ENCODE results near the gene SP140L. TPM values are rescaled to one million over a fixed set of nuclear protein-coding genes. Genes with fewer than 3 reads are reported as not detected.
A peak's percentile ranks its signal among the peaks of the same experiment; 100 is the strongest.

SP140L gene
- total and polyA plus RNA-seq, 2 donors: 11.9 to 26.5 TPM

- Histone ChIP-seq H3K4me3 (ENCODE audit: low read length in 2 of 2) (no peak overlapping the region), H3K36me3 (ENCODE audit: control insufficient read depth in 2 of 2, insufficient read depth in 2 of 2, low read length in 1 of 2) (peaks cover 2% of the 10 kb centered on the region in 2 donors), H3K27ac (ENCODE audit: low read depth in 1 of 2, low read length in 1 of 2) (no peak overlapping the region), H3K9me3 (ENCODE audit: control insufficient read depth in 2 of 2, insufficient read depth in 1 of 2, low read length in 1 of 2) (peaks cover 2 to 11% of the 10 kb centered on the region in 2 donors), H3K27me3 (ENCODE audit: control insufficient read depth in 2 of 2, insufficient read depth in 1 of 2, low read length in 1 of 2) (no peaks in the 10 kb centered on the region), H3K4me1 (ENCODE audit: control insufficient read depth in 2 of 2, insufficient read depth in 2 of 2, low read length in 2 of 2) (peaks cover 0 to 2% of the 10 kb centered on the region in 2 donors)
- DNase-seq (ENCODE audit: low read depth in 6 of 9, low spot score in 9 of 9): no peak
- WGBS: 93% methylated on average over 6 of the region's 6 CpGs
These were observed 20.8 kb downstream of the SP140L start for GRCh38 chr2:230347659-230348305.

DNA sequence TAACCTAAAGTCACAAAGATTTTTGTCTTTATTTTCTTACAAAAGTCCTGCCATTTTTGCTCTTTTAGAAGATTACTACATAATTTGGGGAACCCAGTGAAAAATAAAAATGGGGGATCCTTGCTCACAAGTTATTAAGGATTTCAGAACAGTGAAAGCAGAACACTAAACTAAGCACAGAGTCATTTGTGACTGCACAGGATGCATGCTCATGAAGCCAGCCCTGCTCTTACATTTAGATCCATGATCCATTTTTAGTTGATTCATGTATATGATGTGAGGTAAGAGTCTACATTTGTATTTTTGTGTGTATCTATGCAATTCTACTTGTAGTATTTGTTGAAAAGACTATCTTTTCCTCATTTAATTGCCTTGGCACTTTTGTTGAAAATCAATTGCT is 21.8 kb downstream of the SP140L start:
- Histone ChIP-seq H3K27ac (ENCODE audit: low read depth in 1 of 2, low read length in 1 of 2) (no peak overlapping the region), H3K9me3 (ENCODE audit: control insufficient read depth in 2 of 2, insufficient read depth in 1 of 2, low read length in 1 of 2) (peaks cover 2 to 11% of the 10 kb centered on the region in 2 donors), H3K27me3 (ENCODE audit: control insufficient read depth in 2 of 2, insufficient read depth in 1 of 2, low read length in 1 of 2) (no peaks in the 10 kb centered on the region), H3K4me1 (ENCODE audit: control insufficient read depth in 2 of 2, insufficient read depth in 2 of 2, low read length in 2 of 2) (peaks cover 0 to 2% of the 10 kb centered on the region in 2 donors), H3K4me3 (ENCODE audit: low read length in 2 of 2) (no peak overlapping the region), H3K36me3 (ENCODE audit: control insufficient read depth in 2 of 2, insufficient read depth in 2 of 2, low read length in 1 of 2) (no peaks in the 10 kb centered on the region)
- DNase-seq (ENCODE audit: low read depth in 6 of 9, low spot score in 9 of 9): no peak

DNA sequence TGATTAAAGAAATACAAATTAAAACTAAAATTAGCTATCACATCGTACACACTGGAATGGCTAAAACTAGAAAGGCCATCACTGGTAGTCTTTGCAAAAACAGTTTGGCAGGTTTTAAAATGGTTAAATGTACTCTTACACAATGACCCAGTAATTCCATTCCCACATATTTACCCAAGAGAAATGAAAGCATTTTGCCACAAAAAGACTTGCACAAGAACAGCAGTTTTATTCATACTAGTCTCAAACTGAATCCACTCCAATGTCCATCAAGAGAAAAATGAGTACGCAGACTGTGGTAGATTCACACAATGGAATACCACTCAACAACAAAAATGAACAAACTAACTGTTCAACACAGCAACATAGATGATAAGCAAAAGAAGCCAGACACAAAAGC is 29.1 kb downstream of the SP140L start:
- H3K9me3 ChIP-seq (ENCODE audit: control insufficient read depth in 2 of 2, insufficient read depth in 1 of 2, low read length in 1 of 2): no peaks in the 10 kb centered on the region
- 95% methylated on average over 2 of the region's 2 CpGs for WGBS
- peaks cover 6 to 13% of the 10 kb centered on the region in 2 donors for H3K36me3 ChIP-seq (ENCODE audit: control insufficient read depth in 2 of 2, insufficient read depth in 2 of 2, low read length in 1 of 2)
- H3K27ac ChIP-seq (ENCODE audit: low read depth in 1 of 2, low read length in 1 of 2): no peak overlapping the region
- H3K27me3 ChIP-seq (ENCODE audit: control insufficient read depth in 2 of 2, insufficient read depth in 1 of 2, low read length in 1 of 2): no peaks in the 10 kb centered on the region
- H3K4me1 ChIP-seq (ENCODE audit: control insufficient read depth in 2 of 2, insufficient read depth in 2 of 2, low read length in 2 of 2): no peaks in the 10 kb centered on the region
- no peak overlapping the region for H3K4me3 ChIP-seq (ENCODE audit: low read length in 2 of 2)
- DNase-seq (ENCODE audit: low read depth in 6 of 9, low spot score in 9 of 9): no peak

- WGBS: 100% methylated on average over 1 of the region's 1 CpG
- no peaks in the 10 kb centered on the region for H3K27me3 ChIP-seq (ENCODE audit: control insufficient read depth in 2 of 2, insufficient read depth in 1 of 2, low read length in 1 of 2)
- H3K4me3 ChIP-seq (ENCODE audit: low read length in 2 of 2): no peak overlapping the region
- H3K9me3 ChIP-seq (ENCODE audit: control insufficient read depth in 2 of 2, insufficient read depth in 1 of 2, low read length in 1 of 2): no peaks in the 10 kb centered on the region
- no peak for DNase-seq (ENCODE audit: low read depth in 6 of 9, low spot score in 9 of 9)
- H3K27ac ChIP-seq (ENCODE audit: low read depth in 1 of 2, low read length in 1 of 2): no peak overlapping the region
- no peaks in the 10 kb centered on the region for H3K4me1 ChIP-seq (ENCODE audit: control insufficient read depth in 2 of 2, insufficient read depth in 2 of 2, low read length in 2 of 2)
- peaks cover 14% of the 10 kb centered on the region in 2 donors for H3K36me3 ChIP-seq (ENCODE audit: control insufficient read depth in 2 of 2, insufficient read depth in 2 of 2, low read length in 1 of 2)
These were observed 31.3 kb downstream of the SP140L start for GRCh38 chr2:230358305-230358704.

DNA sequence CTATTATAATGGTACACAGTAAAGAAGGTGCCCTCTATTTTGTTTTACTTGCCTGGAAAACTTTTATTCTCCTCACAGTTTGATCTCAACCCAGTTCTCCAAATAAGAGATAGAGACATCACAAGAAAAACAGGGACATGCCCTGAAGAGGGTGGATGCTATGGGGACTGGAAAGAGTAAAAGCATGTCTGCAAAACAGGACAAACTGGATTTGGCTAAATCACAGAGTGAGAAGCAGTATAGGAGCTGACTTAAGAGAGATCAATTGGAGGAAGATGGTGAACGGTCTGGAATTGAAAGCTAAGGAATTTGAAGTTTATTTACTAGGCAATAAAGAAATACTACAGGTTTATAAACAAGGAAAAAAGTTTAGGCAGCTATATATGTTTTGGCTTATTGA is 33.0 kb downstream of the SP140L start:
- Histone ChIP-seq H3K4me1 (ENCODE audit: control insufficient read depth in 2 of 2, insufficient read depth in 2 of 2, low read length in 2 of 2) (no peaks in the 10 kb centered on the region), H3K4me3 (ENCODE audit: low read length in 2 of 2) (no peak overlapping the region), H3K9me3 (ENCODE audit: control insufficient read depth in 2 of 2, insufficient read depth in 1 of 2, low read length in 1 of 2) (no peaks in the 10 kb centered on the region), H3K36me3 (ENCODE audit: control insufficient read depth in 2 of 2, insufficient read depth in 2 of 2, low read length in 1 of 2) (peaks cover 14% of the 10 kb centered on the region in 2 donors), H3K27me3 (ENCODE audit: control insufficient read depth in 2 of 2, insufficient read depth in 1 of 2, low read length in 1 of 2) (no peaks in the 10 kb centered on the region), H3K27ac (ENCODE audit: low read depth in 1 of 2, low read length in 1 of 2) (no peak overlapping the region)
- WGBS: 93% methylated on average over 1 of the region's 1 CpG
- no peak for DNase-seq (ENCODE audit: low read depth in 6 of 9, low spot score in 9 of 9)

DNA sequence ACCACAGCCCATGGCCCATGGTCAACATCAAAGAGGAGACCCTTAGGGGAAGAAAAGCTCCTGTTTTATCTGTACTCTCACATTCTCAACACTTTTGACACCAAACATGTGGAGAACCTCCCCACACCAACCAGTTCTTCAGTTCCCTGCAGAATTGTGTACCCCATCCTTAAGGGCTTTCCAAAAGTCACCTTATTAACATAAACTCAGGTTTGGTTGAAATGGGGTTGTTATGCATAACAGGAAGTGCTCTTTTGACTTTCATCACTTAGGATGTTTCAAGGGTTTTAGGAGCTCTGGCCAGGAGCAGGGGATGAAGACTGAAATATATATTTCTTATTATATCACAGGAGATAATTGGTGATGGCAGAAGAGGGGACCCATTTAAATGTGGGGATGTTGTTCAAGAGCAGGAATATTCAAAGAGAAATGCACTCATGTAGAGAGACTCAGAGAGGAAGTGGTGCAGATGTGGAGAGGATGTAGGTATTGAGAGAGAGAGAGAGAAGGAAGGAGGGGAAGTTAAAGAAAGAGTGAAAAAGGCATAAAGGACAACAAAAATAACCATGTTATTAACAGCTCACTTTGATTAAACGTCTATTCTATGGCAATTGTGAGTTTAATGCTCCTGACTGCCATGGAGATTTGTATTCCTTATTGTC is 35.2 kb downstream of the SP140L start:
- WGBS: 81% methylated on average over 1 of the region's 1 CpG
- H3K27ac ChIP-seq (ENCODE audit: low read depth in 1 of 2, low read length in 1 of 2): peak overlapping the region in 1 of 2 donors; percentile 34
- H3K4me1 ChIP-seq (ENCODE audit: control insufficient read depth in 2 of 2, insufficient read depth in 2 of 2, low read length in 2 of 2): no peaks in the 10 kb centered on the region
- peaks cover 14% of the 10 kb centered on the region in 2 donors for H3K36me3 ChIP-seq (ENCODE audit: control insufficient read depth in 2 of 2, insufficient read depth in 2 of 2, low read length in 1 of 2)
- no peak overlapping the region for H3K4me3 ChIP-seq (ENCODE audit: low read length in 2 of 2)
- no peaks in the 10 kb centered on the region for H3K9me3 ChIP-seq (ENCODE audit: control insufficient read depth in 2 of 2, insufficient read depth in 1 of 2, low read length in 1 of 2)
- DNase-seq (ENCODE audit: low read depth in 6 of 9, low spot score in 9 of 9): peak in 1 of 9 donors; percentile 21
- H3K27me3 ChIP-seq (ENCODE audit: control insufficient read depth in 2 of 2, insufficient read depth in 1 of 2, low read length in 1 of 2): no peaks in the 10 kb centered on the region

GRCh38 chr2:230382108-230382507 is 55.1 kb downstream of the SP140L start:
- H3K4me1 ChIP-seq (ENCODE audit: control insufficient read depth in 2 of 2, insufficient read depth in 2 of 2, low read length in 2 of 2): no peaks in the 10 kb centered on the region
- H3K36me3 ChIP-seq (ENCODE audit: control insufficient read depth in 2 of 2, insufficient read depth in 2 of 2, low read length in 1 of 2): peaks cover 6 to 15% of the 10 kb centered on the region in 2 donors
- H3K9me3 ChIP-seq (ENCODE audit: control insufficient read depth in 2 of 2, insufficient read depth in 1 of 2, low read length in 1 of 2): no peaks in the 10 kb centered on the region
- no peak overlapping the region for H3K4me3 ChIP-seq (ENCODE audit: low read length in 2 of 2)
- 98% methylated on average over 2 of the region's 2 CpGs for WGBS
- H3K27me3 ChIP-seq (ENCODE audit: control insufficient read depth in 2 of 2, insufficient read depth in 1 of 2, low read length in 1 of 2): no peaks in the 10 kb centered on the region
- no peak overlapping the region for H3K27ac ChIP-seq (ENCODE audit: low read depth in 1 of 2, low read length in 1 of 2)
- no peak for DNase-seq (ENCODE audit: low read depth in 6 of 9, low spot score in 9 of 9)

DNA sequence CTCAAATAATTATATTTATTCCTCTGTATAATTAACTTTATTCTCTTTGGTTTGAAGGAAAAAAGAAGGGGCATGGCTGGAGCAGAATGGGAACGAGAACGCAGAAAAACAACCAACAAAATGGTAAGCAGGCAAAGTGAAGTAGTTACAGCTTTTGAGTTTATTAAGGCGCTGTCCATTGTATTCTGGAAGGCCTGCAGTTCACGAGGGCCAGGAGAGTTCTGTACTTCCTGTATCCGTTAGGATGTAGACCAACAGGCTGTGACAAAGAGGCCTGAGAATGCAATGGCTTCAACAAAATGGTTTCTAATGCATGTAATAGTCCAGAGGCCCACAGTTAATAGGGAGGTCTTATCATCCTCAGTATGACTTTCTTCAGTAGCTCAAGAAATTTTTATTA is 56.5 kb downstream of the SP140L start:
- Histone ChIP-seq H3K27me3 (ENCODE audit: control insufficient read depth in 2 of 2, insufficient read depth in 1 of 2, low read length in 1 of 2) (no peaks in the 10 kb centered on the region), H3K27ac (ENCODE audit: low read depth in 1 of 2, low read length in 1 of 2) (no peak overlapping the region), H3K4me3 (ENCODE audit: low read length in 2 of 2) (no peak overlapping the region), H3K4me1 (ENCODE audit: control insufficient read depth in 2 of 2, insufficient read depth in 2 of 2, low read length in 2 of 2) (no peaks in the 10 kb centered on the region), H3K9me3 (ENCODE audit: control insufficient read depth in 2 of 2, insufficient read depth in 1 of 2, low read length in 1 of 2) (no peaks in the 10 kb centered on the region), H3K36me3 (ENCODE audit: control insufficient read depth in 2 of 2, insufficient read depth in 2 of 2, low read length in 1 of 2) (peaks cover 6 to 15% of the 10 kb centered on the region in 2 donors)
- 99% methylated on average over 5 of the region's 5 CpGs for WGBS
- DNase-seq (ENCODE audit: low read depth in 6 of 9, low spot score in 9 of 9): no peak

GRCh38 chr2:230384986-230385385 is 58.0 kb downstream of the SP140L start:
- Histone ChIP-seq H3K27me3 (ENCODE audit: control insufficient read depth in 2 of 2, insufficient read depth in 1 of 2, low read length in 1 of 2) (no peaks in the 10 kb centered on the region), H3K27ac (ENCODE audit: low read depth in 1 of 2, low read length in 1 of 2) (no peak overlapping the region), H3K36me3 (ENCODE audit: control insufficient read depth in 2 of 2, insufficient read depth in 2 of 2, low read length in 1 of 2) (peaks cover 13 to 27% of the 10 kb centered on the region in 2 donors), H3K4me3 (ENCODE audit: low read length in 2 of 2) (no peak overlapping the region), H3K9me3 (ENCODE audit: control insufficient read depth in 2 of 2, insufficient read depth in 1 of 2, low read length in 1 of 2) (no peaks in the 10 kb centered on the region), H3K4me1 (ENCODE audit: control insufficient read depth in 2 of 2, insufficient read depth in 2 of 2, low read length in 2 of 2) (no peaks in the 10 kb centered on the region)
- DNase-seq (ENCODE audit: low read depth in 6 of 9, low spot score in 9 of 9): no peak
- WGBS: over 99% methylated on average over 6 of the region's 6 CpGs

Data from thymus (tissue), 11 donors.